GM18508 (cell line): ENCODE results near the gene EPOP.

Experiments
- ATAC-seq: cut with Tn5 transposase; IDR thresholded peaks from one replicate; pipeline ENCODE4 v1.9.1; 2021; ENCODE audit warnings: moderate number of reproducible peaks; ENCODE audit not compliant: insufficient read depth, unreplicated experiment

Gene EPOP

DNA sequence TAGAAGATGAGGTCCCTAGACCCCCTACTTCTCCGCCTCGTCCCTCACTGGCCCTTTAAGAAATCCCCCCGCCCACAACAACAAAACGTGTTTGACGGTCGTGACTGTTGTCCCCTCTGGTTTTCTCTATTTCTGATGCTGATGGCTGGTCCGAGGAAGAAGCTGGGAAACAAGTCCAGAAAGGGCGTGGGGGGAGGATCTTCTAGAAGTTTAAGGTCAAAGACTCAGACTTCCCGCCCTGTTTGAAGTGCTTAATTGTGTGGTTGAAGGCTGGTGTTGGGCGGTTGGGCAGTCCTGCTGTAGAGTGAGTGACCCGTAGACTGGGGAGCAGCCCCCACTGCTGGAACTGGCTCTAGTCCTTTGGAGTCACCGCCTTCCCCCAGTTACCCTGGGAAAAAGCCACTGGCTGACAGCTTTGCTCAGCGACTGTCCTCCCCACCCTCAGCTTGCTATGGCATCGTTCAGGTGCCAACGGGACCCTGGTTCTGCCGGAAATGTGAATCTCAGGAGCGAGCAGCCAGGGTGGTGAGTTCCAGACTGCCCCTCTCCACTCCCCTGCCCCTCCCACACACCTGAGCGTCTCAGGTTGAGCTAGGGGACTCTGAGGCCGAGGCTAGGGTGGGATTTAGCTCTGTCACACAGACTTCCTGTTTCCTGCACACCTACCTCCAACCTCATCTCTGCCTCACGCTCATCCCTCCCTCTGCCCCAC is 31.9 kb upstream of the EPOP start:
- ATAC-seq: no peak

GRCh38 chr17:38705803-38706504 is 31.2 kb upstream of the EPOP start:
- ATAC-seq: no peak

- ATAC-seq: no peak
Measured at GRCh38 chr17:38705523-38705802, 30.7 kb upstream of the EPOP start.

DNA sequence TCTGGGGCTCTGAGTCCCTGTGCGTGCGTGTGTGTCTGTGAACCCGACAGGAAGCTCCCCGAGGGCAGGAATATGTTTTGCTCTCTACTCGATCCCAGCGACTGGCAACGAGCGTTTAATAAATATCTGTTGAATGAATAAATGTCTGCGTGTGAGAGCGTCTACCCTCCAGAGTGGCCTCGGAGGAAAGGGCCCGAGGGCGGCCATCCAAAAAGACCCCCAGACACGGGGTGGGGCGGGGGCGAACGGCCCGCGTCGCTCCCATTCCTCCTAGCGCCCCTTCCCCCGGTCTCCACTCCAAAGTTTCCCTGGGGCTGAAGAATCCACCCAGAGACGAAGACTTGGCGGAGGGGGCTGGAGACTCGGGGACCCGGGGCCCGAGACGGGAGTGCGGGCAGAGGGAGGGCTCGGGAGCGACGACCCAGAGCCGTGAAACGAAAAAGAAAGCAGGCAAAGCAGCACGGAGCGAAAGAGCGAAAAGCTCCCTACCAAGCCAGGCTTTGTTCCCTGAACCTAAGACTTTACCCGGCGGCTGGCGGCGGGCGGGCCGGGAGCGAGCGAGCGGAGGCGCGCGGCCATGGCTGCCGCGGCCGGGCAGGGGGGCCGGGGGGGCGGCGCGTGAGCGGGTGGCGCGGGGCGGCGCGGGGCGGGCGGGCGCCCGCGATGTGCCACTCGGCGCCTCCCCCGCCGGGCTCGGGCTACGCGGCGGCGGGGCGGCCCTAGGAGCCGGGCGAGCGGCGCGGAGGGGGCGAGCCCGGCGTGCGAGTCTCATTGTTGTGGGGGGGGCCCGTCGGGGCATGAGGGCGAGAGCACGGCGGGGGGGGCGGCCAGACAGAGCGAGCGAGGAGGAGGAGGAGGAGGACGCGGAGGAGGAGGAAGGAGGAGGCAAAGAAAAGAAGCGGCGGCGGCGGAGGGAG is 30.1 kb upstream of the EPOP start, which contains the start of gene MLLT6:
MLLT6 (plus strand) TSS at position 668 of the 917 bp plus-strand sequence. CDS start 360 bp downstream, outside the sequence.
- no peak for ATAC-seq

DNA sequence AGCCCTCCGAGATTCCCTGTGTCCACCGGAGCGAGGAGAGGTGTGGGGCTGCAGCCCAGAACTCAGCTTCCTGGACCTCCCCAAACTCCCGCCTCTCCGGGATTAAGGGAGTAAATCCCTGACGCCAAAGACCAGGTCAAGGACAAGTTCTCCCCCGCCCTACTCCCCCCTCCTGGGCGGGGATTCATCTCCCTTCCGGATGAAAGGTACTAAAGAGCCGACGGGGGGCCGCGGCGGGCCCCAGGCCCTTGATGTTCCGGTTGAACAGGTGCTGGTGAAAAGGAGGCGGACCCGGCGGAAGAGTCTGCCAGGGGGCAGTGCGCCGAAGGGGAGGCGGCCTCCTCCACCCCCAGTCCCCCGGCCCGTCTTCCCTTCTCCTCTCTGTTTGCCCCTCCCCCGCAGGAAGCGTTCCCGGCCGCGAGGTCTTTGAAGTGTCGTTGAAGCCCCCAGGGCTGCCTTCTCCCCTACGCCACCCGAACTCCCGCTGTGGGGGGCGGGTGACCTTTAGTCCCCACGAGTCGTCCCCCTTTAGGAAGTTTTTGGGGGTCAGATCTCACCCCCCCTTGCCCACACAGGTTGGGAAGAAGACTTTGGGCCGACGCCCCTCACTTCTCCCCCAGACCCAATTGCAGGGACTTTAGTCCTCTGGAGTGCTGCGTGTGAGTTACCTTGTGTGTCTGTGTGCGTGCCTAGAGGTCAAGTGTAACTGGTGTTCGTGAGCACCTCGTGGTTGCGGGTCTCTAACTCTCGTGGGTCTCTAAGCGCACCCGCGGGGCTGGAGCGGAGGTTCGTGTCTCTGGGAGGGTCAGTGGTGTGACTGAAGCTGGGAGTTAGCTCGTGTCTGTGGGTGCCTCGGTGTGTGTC is 29.2 kb upstream of the EPOP start:
- no peak for ATAC-seq

- no peak for ATAC-seq
Measured at GRCh38 chr17:38702916-38703741, 28.4 kb upstream of the EPOP start.

GRCh38 chr17:38702166-38702915 is 27.6 kb upstream of the EPOP start:
- ATAC-seq: no peak

DNA sequence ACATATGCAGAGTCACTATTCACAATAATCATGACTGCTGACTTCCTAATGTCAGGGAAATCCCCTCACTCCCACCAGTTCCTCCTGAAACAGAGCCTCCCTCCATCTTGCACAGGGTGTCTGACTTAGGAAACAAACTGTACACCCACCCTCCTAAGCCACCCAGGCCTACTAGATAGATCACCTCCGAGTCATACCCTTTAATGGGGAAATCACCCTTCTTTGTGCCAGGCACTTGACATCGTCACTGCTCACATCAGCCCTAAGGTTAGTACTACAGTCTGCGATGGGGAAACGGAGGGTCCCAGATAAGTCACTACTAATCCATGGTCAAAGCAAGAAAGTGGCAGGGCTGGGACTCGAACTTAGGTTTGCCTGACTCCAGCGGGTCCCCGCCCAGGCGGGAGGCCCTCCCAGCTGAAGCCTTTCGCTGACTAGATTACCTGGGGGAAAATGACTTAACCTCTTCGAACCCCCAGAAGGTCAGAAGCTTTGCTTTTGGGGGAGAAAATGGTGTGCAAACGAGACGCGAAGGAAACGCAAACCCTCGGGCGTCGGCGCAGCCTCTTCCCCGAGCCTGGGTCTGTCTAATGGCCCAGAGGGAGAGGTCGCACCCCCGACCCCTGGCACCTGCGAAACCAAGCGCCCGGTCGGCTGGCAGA is 26.9 kb upstream of the EPOP start:
- ATAC-seq: no peak

GRCh38 chr17:38698760-38699159 is 24.0 kb upstream of the EPOP start:
- ATAC-seq: no peak

DNA sequence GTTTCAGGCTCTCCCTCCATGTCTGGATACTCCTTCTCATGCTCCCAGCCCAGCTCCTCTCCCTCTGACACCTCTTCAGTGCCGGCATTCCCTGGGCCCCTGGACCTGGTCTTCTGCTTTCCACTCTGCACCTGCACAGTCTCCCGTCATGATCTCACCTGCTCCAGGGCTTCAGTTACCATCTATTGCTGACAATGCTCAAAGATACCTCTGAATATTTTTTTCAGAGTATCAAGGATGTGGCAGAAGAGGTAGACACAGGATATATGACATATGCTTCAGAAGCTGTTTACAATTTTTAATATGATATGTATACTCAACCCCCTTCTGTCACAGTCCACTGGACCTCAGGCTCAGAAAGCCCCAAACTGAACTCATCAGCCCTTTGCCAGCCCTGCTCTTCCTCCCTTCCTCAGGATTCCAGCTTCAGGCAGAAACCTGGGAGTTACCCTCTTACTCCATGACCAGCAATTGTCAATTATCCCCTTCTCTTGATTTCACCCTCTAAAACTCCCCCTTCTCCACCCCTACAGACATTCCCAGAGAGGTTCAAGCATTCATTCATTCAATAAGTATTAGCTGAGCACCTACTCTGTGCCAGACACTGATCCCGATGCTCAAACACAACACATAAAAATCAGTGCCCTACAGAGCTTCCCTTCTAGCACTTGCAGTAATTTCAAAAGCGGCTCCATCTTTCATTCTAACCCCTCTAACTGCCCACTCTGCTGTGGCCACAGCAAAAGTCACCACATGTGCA is 22.5 kb upstream of the EPOP start:
- no peak for ATAC-seq

- ATAC-seq: no peak
Measured at GRCh38 chr17:38693700-38694329, 19.1 kb upstream of the EPOP start.

DNA sequence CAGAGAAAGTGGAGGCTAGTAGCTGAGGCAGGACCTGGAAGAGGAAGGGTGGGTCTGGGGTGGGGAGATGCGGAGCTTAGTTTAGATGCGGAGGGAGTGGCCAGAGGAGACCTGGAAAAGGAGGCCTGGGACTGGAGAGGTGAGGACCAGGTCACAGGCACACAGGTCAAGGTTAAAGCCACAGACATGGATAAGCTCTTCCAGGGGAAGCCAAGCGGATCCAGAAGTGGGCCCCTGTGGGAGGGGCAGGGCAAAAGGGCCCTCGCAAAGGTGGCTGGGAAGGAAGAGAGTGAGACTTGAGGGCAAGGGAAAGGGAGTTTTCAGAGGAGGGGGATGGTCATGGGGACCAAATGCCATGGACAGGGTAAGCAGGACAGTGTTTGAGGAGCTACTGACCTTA is 16.4 kb upstream of the EPOP start:
- no peak for ATAC-seq

GRCh38 chr17:38690386-38690785 is 15.6 kb upstream of the EPOP start:
- ATAC-seq: no peak

GRCh38 chr17:38687286-38687685 is 12.5 kb upstream of the EPOP start:
- no peak for ATAC-seq

- ATAC-seq: no peak
Measured at GRCh38 chr17:38685491-38685890, 10.7 kb upstream of the EPOP start.

- ATAC-seq: no peak
Measured at GRCh38 chr17:38681096-38681495, 6.3 kb upstream of the EPOP start.

DNA sequence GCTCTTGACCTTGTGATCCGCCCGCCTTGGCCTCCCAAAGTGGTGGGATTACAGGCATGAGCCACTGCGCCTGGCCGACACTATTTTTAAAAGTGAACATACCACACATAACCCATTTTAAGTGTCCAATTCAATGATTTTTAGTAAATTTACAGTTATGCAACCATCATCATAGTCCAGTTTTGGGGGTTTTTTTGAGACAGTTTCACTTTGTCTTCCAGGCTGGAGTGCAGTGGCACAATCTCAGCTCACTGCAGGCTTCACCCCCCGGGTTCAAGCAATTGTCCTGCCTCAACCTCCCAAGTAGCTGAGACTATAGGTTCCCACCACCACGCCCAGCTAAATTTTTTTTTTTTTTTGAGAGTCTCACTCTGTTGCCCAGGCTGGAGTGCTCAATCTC is 3.1 kb upstream of the EPOP start:
- no peak for ATAC-seq
